Activated naive CD4-positive, alpha-beta T cell treated with anti-CD3 and anti-CD28 coated beads, Interleukin-2, amount 50 U/mL, for 72 hours (primary cell): ENCODE data around the gene FOXN1. TPM values are rescaled to one million over a fixed set of nuclear protein-coding genes. Genes with fewer than 3 reads are reported as not detected.
"Not testable (repeated sequence)": the region's sequence is repeated elsewhere in the genome, so short reads cannot be mapped to it uniquely, and the experiment has no call there.

Experiments
- ATAC-seq, 2 donors: fragments of 150-1000 bp; cut with Tn5 transposase; 2 replicates each; pipeline ENCODE4 v1.10.0; 2021; ENCODE audit warnings: mild to moderate bottlenecking in 2 of 2, moderate library complexity in 2 of 2
- DNase-seq, 2 donors: peaks; one replicate each; pipeline ENCODE4 v3.0.0; 2021 to 2022; ENCODE audit warnings: low spot score in 2 of 2
- H3K27ac Mint-ChIP-seq, 2 donors: one replicate each; pipeline ENCODE4 v1.8.0; 2022; ENCODE audit warnings: mild to moderate bottlenecking in 2 of 2, mixed read lengths in 2 of 2
- H3K36me3 Mint-ChIP-seq, 2 donors: one replicate each; pipeline ENCODE4 v1.8.0; 2022; ENCODE audit warnings: mixed read lengths in 2 of 2
- H3K9me3 Mint-ChIP-seq, 2 donors: one replicate each; pipeline ENCODE4 v1.8.0; 2022; ENCODE audit warnings: mixed read lengths in 2 of 2
- total RNA-seq, 2 donors: library from RNA; stranded (reverse); gene quantifications; one replicate each; pipeline ENCODE4 v1.2.3, GENCODE V29; 2022

Gene FOXN1
- total RNA-seq, 2 donors from 2014 or later: not detected

DNA sequence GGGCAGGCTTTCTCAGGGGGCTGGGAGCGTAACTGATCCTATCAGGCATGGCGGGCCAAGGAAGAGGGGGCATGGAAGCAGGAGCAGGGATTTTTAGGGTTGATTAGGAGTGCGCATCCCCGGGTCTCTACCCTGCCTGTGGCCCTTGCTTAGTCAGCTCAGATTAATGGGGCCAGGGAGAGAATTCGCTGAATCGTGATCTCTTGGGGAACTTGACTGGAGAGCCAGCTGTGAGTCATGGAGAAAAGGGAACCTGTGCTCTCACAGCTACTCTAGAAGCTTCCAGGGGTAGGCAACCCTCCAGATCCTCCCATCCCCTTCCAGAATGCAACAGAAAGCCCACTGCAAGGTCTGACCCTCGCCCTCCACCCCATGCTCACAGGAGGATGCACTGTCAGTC, 3.6 kb downstream of the FOXN1 start:
- Mint-ChIP-seq H3K36me3 (no peaks in the 10 kb centered on the region), H3K9me3 (no peaks in the 10 kb centered on the region), H3K27ac (no peak overlapping the region)
- DNase-seq: no peak
- ATAC-seq: no peak

- no peak for DNase-seq
- peaks cover 0 to 2% of the 10 kb centered on the region in 2 donors for H3K9me3 Mint-ChIP-seq
- no peaks in the 10 kb centered on the region for H3K36me3 Mint-ChIP-seq
- H3K27ac Mint-ChIP-seq: no peak overlapping the region
- ATAC-seq: no peak
These were observed 5.8 kb downstream of the FOXN1 start for GRCh38 chr17:28511858-28512461.

DNA sequence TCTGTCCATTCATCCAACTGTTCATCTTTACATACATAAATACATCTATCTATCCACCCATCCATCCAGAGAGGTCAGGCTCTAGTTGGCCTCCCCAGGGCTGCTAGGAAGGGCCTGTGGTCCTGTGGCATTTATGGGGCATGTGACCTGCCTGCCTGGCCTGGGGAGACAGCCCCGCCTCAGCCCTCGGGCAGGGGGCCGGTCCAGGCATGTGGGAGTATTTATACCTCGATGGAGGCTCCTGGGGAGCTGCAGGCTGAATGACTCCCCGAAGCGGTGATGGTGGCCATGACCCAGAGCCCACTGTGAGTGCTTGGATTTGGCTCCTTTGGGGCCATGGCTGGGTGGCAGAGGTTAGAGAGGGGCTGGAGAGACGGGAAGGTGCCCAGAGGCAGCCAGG, 7.3 kb downstream of the FOXN1 start:
- peak overlapping the region in 1 of 2 donors; percentile 23 for H3K27ac Mint-ChIP-seq
- no peaks in the 10 kb centered on the region for H3K36me3 Mint-ChIP-seq
- DNase-seq (no peak), ATAC-seq (no peak)
- H3K9me3 Mint-ChIP-seq: peaks cover 0 to 2% of the 10 kb centered on the region in 2 donors

GRCh38 chr17:28514561-28515002, 8.4 kb downstream of the FOXN1 start:
- H3K36me3 Mint-ChIP-seq: no peaks in the 10 kb centered on the region
- H3K27ac Mint-ChIP-seq: no peak overlapping the region
- DNase-seq: no peak
- H3K9me3 Mint-ChIP-seq: peaks cover 0 to 2% of the 10 kb centered on the region in 2 donors
- no peak for ATAC-seq

- Mint-ChIP-seq H3K36me3 (no peaks in the 10 kb centered on the region), H3K27ac (no peak overlapping the region), H3K9me3 (peaks cover 0 to 2% of the 10 kb centered on the region in 2 donors)
- DNase-seq (no peak), ATAC-seq (no peak)
These were observed 9.4 kb downstream of the FOXN1 start for GRCh38 chr17:28515518-28515917.

DNA sequence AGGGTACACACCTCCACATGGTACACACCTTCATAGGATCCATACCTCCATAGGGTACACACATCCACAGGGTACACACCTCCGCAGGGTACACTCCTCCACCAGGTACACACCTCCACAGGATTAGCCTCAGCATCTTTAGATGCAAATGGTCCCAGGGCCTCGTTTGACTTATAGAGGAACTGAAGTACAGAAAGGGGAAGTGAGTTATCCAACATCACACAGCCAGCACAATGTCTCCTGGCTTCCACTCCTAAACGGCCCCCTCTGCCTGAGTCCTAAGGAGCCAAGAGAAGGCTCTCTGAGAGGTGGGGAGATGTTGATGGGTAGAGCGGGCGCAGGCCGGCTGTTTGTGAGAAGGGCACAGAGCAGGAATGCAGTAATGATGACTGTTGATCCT, 12.0 kb downstream of the FOXN1 start:
- no peak for ATAC-seq
- Mint-ChIP-seq H3K36me3 (no peaks in the 10 kb centered on the region), H3K9me3 (peaks cover 0 to 2% of the 10 kb centered on the region in 2 donors), H3K27ac (no peak overlapping the region)
- no peak for DNase-seq

DNA sequence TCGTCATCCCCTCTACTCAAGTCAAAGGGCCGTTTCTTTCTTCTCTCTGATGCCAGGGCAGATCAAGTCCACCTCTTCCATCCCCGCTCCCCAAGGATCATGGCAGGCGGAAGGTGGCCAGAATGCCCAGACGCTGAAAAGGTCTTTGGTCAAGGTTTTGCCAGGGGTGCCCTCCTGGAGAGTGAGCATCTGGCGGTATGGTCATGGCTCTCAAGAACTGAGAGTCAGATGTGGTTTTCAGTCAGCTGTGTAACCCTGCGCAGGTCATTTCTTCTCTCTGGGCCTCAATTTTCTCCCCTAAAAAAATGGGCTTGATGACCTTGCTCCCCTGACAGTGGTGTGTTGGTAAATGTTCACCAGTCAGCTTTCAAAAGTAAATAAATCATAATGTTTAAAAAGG, 12.4 kb downstream of the FOXN1 start:
- H3K36me3 Mint-ChIP-seq: no peaks in the 10 kb centered on the region
- peaks cover 0 to 2% of the 10 kb centered on the region in 2 donors for H3K9me3 Mint-ChIP-seq
- H3K27ac Mint-ChIP-seq: no peak overlapping the region
- DNase-seq: no peak
- no peak for ATAC-seq

DNA sequence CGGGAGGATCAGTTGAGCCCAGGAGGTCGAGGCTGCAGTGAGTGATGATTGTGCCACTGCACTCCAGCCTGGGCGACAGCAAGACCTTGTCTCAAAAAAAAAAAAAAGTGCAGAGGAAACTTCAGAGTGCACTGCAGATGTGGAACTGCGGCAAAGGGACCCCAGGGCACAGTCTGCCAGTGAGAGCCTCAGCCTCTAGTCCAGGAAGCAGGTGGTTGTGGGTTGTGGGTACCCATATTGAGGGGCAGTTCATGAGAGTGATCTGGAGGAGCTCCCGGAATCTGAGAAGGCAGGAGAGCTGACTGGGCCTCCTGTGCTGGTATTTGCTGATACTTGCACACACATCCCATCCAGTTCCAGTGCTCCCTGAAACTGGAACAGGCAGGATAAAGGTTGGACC, 13.1 kb downstream of the FOXN1 start:
- H3K27ac Mint-ChIP-seq: no peak overlapping the region

GRCh38 chr17:28520687-28521086, 14.5 kb downstream of the FOXN1 start:
- Mint-ChIP-seq H3K36me3 (no peaks in the 10 kb centered on the region), H3K27ac (no peak overlapping the region), H3K9me3 (peaks cover 0 to 2% of the 10 kb centered on the region in 2 donors)
- ATAC-seq (no peak), DNase-seq (no peak)

More for the DNA sequence above, 13.1 kb downstream of the FOXN1 start:
- peaks cover 0 to 2% of the 10 kb centered on the region in 2 donors for H3K9me3 Mint-ChIP-seq
- DNase-seq: no peak
- no peak for ATAC-seq
- no peaks in the 10 kb centered on the region for H3K36me3 Mint-ChIP-seq

- DNase-seq: no peak
These were observed 15.3 kb downstream of the FOXN1 start for GRCh38 chr17:28521311-28522085.

DNA sequence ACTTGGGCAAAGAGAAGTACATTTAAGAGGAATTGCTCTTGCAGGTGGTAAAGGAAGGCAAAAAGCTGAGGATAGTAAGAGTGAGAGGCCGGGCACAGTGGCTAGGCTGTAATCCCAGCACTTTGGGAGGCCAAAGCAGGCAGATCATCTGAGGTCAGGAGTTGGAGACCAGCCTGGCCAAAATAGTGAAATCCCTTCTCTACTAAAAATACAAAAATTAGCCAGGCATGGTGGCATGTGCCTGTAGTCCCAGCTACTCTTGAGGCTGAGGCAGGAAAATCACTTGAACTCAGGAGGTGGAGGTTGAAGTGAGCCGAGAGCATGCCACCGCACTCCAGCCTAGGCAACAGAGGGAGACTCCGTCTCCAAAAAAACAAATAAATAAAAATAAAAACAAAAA, 16.1 kb downstream of the FOXN1 start:
- not testable (repeated sequence) for H3K27ac Mint-ChIP-seq, DNase-seq, H3K36me3 Mint-ChIP-seq, H3K9me3 Mint-ChIP-seq, ATAC-seq

More at GRCh38 chr17:28521311-28522085, 15.3 kb downstream of the FOXN1 start:
- H3K9me3 Mint-ChIP-seq: no peaks in the 10 kb centered on the region
- H3K36me3 Mint-ChIP-seq: no peaks in the 10 kb centered on the region
- ATAC-seq: no peak
- H3K27ac Mint-ChIP-seq: no peak overlapping the region

DNA sequence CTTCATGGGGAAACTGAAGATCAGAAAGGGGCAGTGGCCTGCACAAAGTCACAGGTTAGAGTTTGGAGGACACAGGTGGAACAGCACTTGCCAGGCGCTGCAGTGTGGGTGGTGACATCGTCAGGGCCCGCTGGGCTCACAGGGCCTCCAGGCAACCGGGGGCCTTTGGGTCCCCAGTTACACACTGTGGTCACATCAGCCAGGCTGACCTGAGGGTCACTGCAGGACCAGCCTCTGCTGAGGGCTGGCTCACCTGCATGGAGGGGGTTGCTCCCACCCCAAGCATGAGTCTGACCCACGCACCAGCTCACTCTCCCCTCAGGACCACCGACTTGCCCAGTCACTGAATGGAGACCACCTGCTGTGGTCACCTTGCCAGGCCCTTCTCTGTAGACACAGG, 17.0 kb downstream of the FOXN1 start:
- no peaks in the 10 kb centered on the region for H3K36me3 Mint-ChIP-seq
- H3K9me3 Mint-ChIP-seq: no peaks in the 10 kb centered on the region
- peak overlapping the region in 1 of 2 donors; percentile 19 for H3K27ac Mint-ChIP-seq
- ATAC-seq (no peak), DNase-seq (no peak)

- Mint-ChIP-seq H3K9me3 (no peaks in the 10 kb centered on the region), H3K36me3 (no peaks in the 10 kb centered on the region), H3K27ac (peak overlapping the region; percentile 19 to 37)
- DNase-seq: no peak
- ATAC-seq: no peak
These were observed 17.7 kb downstream of the FOXN1 start for GRCh38 chr17:28523876-28524275.

GRCh38 chr17:28524476-28525424, 18.6 kb downstream of the FOXN1 start:
- Mint-ChIP-seq H3K36me3 (no peaks in the 10 kb centered on the region), H3K27ac (peak overlapping the region in 1 of 2 donors; percentile 37), H3K9me3 (no peaks in the 10 kb centered on the region)
- ATAC-seq (no peak), DNase-seq (no peak)

- no peaks in the 10 kb centered on the region for H3K36me3 Mint-ChIP-seq
- DNase-seq: no peak
- no peak for ATAC-seq
- H3K9me3 Mint-ChIP-seq: no peaks in the 10 kb centered on the region
- H3K27ac Mint-ChIP-seq: peak overlapping the region in 1 of 2 donors; percentile 55
These were observed 20.2 kb downstream of the FOXN1 start for GRCh38 chr17:28526381-28526780.

DNA sequence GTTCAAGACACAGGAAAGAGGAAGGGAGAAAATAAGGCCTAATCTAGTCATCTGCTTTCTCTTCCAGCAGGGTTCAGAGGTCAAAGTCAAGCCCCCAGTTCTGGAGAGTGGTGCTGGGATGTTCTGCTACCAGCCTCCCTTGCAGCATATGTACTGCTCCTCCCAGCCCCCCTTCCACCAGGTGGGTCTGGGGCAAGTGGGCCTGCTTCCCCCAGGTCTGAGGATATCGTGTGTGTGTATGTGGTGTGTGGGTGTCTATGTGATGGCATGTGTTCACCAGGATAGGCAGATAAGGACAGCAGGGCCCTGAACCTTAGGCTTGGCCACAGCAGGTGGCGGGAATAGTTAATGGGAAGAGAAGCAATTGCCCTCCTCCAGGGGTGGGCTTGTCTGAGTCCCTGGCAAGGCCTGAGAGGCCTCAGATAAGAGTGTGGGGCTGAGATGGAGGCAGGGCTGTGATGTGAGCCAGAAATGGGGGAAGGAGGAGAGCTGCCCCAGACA, 21.1 kb downstream of the FOXN1 start:
- Mint-ChIP-seq H3K9me3 (no peaks in the 10 kb centered on the region), H3K27ac (no peak overlapping the region), H3K36me3 (no peaks in the 10 kb centered on the region)
- ATAC-seq (no peak), DNase-seq (no peak)

DNA sequence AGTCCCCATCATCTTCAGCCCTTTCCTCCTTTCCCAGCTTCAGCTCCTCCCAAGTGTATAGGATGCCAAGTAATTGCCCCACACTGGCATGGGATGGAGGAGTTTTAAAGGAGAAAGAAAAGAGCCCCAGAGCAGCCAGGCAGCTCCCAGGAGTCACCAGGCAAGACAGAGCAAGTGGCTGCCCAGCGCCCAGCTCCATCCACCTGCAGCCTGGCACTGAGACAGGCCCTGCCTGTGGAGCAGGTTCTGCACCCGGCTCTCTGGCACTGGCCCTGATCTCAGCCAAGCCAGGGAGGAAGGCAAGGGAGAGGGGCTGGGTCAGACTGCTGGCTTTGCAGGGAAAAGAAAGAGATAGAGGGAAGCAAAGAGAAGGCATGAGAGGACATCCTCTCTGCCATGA, 21.7 kb downstream of the FOXN1 start:
- ATAC-seq: no peak
- Mint-ChIP-seq H3K36me3 (no peaks in the 10 kb centered on the region), H3K27ac (no peak overlapping the region), H3K9me3 (no peaks in the 10 kb centered on the region)
- no peak for DNase-seq
